ENCODE results near the gene PAOX.
"Not testable (repeated sequence)": the region's sequence is repeated elsewhere in the genome, so short reads cannot be mapped to it uniquely, and the experiment has no call there.

The PAOX gene

DNA sequence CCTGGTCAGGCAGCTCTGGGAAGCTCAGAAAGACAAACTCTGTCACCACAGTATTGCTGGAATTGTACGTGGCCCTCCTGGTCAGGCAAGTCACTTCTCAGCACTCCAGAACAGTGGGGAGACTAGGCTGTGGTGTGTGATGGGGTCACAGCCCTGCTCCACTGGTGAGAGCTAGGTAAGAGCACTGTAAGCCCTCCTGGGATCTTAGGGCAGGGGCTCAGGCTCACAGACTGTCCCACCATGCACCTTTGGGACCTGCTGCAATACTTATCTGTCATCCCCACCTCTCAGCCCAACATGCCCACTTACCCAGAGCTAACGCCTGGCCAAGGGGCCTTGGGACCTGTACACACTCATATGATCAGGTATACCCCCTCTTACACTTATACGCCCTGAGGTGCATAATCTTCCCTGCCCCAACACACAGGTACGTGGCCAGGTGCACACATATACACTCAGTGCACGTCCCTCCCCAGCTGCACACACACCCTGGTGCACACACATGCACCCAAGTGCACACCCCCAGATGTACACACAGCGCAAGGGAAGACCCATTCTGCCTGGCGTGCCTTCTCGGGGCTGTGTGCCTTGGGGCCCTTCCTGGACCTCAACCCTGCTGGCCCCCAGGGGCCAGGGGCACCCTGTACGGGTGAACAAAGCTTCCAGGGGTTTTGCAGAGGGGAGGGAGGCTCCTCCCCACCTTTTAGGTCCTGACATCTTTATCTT, 53.0 kb downstream of the PAOX start:
- in situ Hi-C loops (cut with HindIII; ENCODE audit: low sequenced_read_pairs), result not testable (repeated sequence)

DNA sequence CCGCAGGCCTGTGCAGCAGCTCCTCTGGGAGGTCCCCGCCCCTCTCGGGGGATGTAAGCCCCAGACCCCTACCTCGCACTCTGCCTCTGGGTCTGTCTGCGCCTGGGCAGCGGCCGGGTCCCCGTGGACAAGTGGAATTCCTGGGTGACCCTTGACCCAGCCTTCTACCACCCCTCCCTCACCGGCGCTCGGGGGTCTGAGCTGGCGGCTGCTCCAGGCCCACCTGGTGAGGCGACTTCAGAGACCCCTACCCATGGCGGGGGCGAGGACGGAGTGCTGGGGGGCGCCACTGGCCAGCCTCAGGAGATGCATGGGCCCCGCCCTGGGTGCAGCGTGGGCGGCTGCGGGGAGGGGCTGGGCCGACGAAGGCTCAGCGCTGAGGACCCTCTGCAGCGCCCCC, 53.7 kb downstream of the PAOX start:
- in situ Hi-C loops (cut with HindIII; ENCODE audit: low sequenced_read_pairs), result not testable (repeated sequence)

DNA sequence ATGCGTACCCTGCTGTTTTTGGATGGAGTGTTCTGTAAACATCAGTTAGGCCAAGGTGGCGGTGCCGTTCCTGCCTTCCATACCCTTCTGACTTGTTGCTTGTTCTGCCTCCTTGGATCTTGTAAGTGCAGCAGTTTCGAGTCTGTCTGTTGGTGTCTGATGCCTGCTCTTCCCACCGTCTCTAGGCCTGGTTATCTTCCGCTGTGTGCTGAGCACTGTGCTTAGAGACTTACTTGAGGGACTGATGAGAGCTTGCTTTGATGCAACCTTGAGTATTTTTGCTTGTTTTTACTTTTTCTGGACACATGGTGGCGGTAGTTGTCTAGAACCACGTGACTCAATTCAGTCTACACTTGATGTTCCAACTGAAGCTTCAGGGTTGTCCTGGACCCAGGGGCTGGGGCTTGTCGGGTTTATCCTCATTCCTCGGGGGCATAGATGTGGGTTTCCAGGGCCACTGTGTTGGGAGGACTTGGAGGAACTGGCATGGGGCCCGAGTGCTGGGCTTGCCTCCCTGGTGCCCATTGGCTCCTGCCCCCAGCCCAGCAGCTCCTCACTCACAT, 59.7 kb downstream of the PAOX start:
- in situ Hi-C loops (cut with HindIII; ENCODE audit: low sequenced_read_pairs), result no loop called here

- in situ Hi-C loops (cut with HindIII; ENCODE audit: low sequenced_read_pairs), result no loop called here
Observed at GRCh38 chr10:133439517-133440461, 60.7 kb downstream of the PAOX start.

DNA sequence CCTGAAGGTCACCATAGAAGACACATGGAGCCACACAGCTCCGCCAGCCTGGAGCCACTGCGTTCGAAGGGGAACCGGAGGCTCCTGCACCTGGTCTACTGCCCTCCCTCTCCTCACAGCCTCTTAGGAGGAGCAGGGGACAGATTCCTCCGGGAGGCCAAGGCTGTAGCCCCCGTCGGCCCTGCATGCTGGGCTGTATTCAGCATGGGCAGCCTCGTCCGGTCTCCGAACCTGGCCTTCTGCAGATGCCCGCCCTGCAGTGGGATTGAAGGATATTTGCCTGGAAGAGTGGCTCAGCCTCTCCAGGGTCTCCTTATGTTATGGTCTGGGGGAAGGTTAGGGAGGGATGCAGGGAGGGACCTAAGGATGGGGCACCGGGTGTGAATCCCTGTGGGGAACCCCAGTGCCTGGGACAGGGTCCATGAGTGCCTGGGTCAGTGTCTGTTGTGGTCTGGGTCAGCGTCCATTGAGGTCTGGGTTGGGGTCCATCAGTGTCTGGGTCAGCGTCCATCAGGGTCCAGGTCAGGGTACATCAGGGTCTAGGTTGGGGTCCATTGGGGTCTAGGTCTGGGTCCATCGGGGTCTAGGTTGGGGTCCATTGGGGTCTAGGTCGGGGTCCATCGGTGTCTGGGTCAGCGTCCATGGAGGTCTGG, 61.7 kb downstream of the PAOX start:
- in situ Hi-C loops (cut with HindIII; ENCODE audit: low sequenced_read_pairs), result no loop called here

All from DLD1 (cell line).